Stimulated activated CD4-positive, alpha-beta T cell treated with anti-CD3 and anti-CD28 coated beads, Interleukin-1b, Interleukin-23, amount 100 ng/mL, for 48 hours (primary cell): ENCODE measurements around the gene SEMA3B.
A peak's percentile ranks its signal among the peaks of the same experiment; 100 is the strongest.
"Not testable (repeated sequence)": the region's sequence is repeated elsewhere in the genome, so short reads cannot be mapped to it uniquely, and the experiment has no call there.

ENCODE experiments used
- DNase-seq: peaks from one replicate; pipeline ENCODE4 v3.0.0-alpha.2; 2020

The SEMA3B gene

DNA sequence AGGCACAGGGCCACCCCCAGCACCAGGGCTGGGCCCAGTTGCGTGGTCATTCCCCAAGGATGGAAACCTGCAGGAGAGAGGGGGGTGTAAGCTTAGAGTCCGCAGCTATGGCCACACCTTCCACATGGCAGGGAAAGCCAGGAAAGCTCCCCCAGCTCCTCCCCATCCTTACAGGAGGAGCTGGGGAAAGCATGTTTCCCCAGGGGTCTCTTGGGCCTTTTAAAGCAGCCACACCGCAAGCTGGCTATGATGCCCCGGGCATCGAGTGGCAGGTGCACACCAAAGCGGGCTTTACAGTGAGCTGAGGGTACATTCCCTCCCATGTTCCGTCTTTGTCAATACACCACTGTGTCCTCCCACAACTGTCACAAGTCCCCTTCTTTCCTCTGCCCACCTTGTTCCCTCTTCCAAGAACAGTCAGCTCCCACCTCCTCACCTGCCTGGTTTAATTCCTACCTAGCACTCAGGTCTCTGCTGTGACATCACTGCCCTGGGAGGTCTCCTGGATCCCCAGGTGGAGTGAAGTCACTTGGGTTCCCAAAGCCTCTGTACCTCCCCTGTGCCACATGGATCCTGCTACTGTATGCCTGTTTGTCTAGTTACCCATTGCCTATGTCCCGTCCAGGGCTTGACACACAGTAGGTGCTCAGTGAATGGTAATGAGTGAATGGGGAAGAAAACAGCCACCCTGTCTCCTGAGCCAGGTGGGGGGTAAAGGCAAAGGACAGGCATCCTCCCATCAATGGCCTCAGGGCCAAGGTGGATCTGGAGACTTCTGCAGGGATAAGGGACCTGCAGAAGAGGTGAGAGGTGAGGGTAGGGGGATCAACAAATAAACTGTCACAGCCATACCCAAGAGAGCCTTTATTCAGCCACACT, 26.8 kb downstream of the SEMA3B start:
- DNase-seq, result no peak

DNA sequence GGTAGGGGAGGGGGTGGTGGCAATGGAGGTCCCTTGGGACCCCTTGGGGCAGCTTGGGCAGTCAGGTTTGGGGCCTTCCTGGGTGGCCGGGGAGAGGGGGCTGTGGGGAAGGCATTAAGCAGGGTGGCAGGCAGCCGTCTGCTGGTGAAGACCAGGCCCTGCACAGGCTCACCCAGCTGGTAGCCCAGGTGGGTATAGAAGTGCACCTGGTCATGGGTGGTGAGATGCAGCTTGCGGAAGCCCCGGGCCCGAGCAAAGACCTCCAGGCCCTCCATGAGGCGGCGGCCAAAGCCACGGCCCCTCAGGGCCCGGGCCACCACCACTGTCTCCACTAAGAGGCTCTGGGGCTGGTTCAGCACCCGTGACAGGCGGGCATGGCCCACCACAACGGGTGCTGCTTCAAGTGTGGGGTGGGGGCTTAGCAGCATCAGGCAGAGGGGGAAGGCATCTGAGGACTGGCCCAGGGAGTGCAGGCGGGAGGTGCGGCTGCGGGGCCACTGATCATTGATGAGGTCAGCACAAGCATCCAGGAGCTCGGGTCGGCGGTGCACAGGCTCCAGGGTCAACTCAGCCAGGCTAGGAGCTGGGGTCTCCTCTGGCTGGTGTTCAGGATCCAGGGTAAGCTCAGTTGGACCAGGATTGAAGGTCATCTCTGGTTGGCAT, 27.9 kb downstream of the SEMA3B start:
- DNase-seq, result no peak

DNA sequence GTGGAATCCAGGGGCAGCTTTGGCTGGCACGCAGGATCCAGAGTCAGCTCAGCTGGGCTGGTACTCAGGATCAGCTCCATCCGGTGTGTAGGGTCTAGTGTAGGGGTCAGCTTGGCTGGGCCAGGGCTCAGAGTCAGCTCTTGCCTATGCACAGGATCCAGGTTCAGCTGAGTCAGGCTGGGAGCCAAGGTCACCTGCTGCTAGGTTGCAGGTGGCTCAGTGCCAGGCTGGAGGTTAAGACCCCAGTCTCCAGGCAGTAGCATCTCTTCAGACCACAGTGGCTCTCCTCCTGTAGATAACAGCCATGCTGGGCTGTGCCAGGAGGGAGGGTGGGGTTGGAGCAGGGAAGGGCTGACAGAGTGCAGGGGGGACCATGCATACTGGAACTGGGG, 28.4 kb downstream of the SEMA3B start:
- no peak for DNase-seq

DNA sequence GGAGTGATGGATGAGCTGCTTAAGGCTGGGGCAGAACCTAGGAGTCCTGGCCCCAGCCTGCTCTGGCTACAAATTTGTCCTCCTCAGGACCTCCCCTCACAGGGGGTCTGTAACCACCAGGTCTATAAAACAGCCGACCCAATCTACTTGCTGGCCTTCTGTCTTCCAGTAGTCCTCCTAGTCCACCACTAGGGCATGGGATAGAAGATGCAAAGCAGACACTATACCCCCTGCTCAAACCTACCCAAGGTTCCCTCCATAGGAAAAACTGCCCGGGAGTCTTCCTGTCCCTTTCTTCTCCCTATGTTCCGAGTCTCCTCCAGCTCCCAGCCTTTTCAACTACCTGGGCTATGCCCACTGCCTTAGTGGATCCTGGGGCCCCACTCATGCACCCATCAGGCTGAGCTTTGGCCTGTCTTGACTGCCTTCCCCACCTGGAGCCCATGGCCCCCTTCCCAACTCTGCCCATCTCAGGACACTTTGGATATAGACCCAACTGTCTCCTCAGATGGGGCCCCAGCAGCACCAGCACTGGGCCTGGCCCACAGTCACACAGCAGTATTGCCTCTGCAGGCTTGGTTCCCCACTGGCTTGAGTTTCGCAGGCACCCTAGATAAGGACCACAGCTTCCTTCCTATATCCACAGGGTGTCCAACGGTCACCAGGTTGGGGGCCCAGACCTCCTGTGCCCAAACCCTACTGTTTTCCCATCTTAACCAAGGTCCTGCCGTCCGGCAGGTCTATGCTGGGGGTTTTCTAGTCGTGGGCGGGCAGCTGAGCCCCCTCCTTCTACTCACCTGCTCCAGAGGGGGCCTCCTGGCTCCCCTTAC, 29.2 kb downstream of the SEMA3B start:
- no peak for DNase-seq

DNA sequence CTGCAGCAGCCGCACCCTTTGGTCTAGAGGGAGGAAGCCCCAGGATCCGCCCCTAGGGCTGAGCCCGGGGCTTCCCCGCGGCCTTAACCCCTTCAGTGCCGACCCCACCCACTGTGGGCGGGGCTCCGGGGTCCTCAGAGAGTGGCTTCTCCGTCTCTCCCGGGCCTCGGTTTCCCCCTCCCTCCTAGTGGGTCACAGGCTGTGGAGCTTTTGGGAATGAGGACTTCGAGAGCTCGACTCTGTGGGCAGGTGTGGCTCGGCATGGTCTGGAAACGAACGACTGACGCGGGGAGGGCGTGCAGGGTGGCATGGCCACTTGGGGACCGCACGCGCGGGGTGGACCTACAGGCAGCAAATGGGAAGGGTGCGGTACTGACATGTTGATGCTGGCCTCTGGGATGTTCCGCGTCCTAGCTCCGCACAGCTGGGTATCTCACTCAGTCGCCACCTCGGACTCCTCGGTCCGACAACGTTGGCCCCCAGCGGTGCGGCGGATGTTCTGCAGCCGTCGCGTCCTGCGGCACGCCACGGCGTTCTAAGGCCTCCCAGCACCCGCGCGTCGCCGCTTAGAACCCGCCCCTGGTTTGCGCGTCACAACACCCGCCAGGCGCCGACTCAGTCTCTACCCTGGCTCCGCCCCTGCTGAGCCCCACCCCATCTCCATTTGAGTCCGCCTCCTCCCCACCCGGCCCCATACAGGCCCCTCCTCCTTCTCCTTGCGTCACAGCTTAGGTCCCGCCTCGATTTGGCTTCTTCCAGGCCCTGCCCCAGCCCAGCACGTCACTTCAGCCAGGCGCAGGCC, 30.1 kb downstream of the SEMA3B start, which contains the start of the genes HYAL3 and NAA80:
HYAL3 (minus strand) TSS at position 570 of the 802 bp plus-strand sequence. CDS start 3,803 bp downstream, outside the sequence.
NAA80 (minus strand) TSS at position 570 of the 802 bp plus-strand sequence. CDS start 1,942 bp downstream, outside the sequence.
- DNase-seq, result peak; percentile 100

DNA sequence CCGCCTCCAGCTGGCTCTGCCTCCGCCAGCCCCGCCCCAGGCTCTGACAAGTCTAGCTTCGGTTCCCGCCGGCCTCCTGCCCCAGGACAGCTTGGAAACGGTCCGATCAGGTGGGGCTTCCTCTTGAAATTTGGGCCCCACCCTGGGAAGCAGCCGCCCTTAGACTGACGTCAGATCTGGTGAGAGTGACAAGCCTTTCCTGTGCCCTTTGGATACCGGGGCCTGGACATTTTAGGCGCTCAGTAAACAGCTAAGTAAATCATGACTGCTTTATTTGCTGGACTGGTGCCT, 30.6 kb downstream of the SEMA3B start:
- no peak for DNase-seq

DNA sequence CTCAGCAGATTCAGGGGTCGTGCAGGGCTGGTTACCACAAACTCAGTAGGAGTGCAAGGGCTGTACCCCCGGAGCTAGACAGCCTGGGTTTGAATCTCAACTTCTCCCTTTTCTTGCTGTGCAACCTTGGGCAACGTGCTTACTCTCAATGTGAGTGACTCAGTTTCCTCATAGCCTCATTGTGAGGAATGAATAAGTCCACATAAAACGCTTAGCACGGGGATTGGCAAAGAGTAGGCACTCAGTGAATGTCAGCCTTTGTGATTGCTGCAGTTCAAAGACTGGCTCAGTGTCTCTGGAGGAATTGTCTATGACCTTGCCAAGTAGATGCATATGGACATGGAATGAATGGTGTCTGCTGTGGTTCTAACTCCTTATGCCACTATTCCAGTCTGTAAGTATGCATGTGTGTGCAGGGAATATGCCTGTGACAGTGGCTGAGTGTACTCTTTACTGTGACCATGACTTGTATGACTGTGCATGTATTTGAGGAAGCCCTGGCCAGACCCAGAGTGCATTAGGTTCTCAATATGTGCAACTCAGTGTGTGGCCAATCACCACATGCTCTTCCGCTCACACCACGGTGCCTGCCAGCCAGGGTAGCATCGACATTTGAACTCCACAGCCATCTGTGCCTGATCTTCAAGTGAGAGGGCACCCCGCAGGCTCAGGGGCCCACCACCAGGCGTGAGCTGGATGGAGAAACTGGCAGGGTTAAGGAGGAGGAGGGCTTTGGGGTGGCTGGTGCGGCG, 31.2 kb downstream of the SEMA3B start:
- DNase-seq, result no peak

DNA sequence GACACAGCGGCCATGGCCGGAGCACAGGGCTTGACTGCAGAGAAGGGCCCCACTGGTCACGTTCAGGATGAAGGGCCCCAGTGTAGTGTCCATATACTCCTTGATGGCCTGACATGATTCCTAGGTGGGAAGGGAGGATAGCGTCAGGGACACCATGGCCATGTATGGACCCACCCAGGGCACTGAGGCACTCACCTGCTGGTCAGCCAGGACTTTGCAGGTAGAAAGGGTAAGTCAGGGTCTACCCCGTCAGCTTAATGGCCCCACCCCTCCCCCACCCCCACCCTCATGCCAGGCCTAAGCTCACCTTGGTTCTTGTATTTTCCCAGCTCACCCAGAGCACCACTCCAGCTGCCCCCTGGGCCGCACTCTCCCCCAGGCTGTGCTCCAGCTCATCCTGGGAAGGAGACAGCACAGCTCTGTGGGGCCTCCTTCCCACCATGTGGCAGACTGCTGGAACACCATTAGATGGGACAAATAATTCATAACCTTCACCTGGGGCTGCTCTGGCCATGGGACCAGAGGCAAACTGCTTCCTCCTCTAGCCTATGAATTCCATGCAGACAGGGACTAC, 31.8 kb downstream of the SEMA3B start:
- DNase-seq, result no peak

DNA sequence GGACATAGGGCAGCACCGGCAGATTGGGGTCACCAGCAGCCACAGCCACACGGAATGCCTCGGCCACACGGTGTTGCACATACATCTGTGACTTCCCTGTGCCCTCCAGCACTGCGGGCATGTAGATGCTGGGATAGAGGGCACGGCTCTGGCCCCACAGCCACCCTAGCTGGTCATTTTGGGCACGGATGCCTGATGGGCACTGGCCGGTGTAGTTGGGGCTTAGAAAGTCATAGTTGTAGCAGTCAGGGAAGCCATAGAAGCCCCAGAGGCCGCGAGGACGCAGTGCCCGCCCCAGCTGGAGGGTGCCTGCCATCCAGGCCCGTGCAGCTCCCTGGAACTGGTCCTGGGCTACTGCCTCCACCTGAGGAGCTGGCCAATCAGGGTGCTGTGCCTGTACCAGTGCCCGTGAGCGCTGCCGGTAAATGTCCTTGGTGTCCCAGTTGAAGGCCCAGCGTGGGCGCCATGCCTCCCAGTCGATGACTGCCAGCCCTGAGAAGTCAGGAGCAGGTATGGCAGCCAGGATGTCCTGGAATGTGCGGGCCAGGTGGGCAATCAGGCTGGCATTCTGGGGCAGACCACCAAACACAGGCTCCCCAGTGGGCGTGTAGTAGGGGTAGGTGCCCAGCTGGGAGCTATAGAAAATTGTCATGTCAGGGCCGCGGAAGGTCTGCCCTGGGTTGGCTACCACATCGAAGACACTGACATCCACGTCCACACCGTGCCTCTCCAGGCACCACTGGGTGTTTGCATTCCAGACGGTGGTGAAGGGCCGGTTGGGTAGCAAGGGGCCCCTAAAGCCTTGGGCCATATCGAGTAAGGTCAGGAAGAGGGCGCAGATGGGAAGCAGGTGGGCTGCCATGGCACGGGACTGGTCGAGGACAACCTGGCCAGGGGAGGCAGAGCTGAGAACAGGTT, 33.4 kb downstream of the SEMA3B start:
- no peak for DNase-seq

DNA sequence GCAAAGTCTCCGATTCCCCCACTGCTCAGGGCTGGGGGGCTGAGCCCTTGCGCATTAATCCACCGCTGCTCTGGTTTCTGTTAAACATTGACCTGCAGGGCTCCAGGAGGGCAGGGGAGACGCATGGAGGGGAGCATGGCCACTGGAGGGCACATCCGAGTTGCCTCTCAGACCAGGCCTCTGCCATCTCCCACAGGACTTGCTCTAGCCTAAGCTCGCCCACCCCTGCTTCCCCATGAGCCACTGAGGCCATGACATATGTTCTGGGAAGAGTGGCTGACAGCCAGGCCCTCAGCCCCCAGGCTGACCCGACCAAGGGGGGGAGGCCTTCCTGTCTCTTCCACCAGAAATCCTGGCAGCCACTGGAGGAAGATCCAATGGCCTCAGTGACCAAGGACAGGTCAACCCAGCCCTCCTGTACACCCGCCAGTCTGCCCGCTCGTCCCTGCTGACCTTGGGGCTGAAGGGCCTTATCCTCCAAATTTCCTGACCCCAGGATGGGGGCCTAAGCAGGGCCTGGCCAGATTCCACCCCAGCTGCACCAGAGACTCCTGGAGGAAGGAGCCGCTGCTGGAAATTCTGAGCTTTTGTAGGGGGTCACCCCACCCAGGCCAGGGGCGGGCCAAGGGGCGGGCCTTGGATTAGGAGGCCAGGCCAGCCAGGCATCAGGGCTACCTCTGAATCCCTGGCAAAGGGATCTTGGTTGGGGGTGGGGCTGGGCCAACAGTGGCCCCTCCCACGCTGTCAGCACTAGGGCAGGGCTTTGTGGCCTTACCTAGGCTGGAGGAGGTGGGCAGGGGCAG, 34.3 kb downstream of the SEMA3B start, which contains the start of gene HYAL1:
HYAL1 (minus strand) TSS at position 562 of the 803 bp plus-strand sequence. CDS start 618 bp downstream, outside the sequence.
- DNase-seq, result no peak

DNA sequence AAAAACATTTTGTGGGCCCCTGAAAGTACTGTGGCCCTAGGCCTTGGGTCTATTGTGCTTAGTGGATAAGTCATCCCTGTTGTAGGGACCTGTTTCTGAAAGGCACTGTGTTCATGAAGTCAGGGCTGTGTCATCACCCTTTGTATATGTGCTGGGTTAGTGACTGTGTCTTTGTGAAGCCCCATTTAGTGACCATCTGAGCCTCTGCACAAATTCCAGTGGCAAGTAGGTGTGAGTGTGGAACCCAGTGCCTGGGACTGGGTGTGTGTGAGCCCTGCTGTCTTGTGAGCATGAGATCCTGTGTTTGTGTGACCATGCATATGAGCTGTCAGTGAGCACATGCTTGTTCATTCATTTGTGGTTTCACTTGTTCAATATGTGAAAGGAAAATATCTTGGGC, 35.7 kb downstream of the SEMA3B start:
- DNase-seq, result peak; percentile 43

DNA sequence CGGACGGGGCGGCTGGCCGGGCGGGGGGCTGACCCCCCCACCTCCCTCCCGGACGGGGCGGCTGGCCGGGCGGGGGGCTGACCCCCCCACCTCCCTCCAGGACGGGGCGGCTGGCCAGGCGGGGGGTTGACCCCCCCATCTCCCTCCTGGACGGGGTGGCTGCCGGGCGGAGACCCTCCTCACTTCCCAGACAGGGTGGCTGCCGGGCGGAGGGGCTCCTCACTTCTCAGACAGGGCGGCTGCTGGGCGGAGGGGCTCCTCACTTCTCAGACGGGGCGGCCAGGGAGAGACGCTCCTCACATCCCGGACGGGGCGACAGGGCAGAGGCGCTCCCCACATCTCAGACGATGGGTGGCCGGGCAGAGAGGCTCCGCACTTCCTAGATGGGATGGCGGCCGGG, 43.1 kb downstream of the SEMA3B start:
- not testable (repeated sequence) for DNase-seq

DNA sequence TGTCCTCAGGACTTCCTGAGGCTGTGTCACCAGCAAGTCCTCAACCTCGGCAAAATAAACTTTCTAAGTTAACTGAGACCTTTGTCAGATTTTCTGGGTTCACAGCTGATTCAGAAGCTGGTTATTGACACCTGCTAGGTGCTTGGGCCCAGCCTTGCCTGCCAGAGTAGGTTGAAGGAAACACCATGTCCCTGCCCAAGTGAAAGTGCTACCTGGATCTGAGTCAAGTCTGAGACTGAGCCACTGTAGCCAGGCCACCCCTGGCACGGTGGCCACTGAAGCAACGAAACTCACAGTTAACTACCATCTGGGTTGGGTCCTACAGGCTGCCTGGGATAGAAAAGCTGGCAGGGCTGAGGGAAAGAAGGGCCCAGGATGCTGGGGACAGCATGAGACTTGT, 45.4 kb downstream of the SEMA3B start:
- DNase-seq, result no peak

DNA sequence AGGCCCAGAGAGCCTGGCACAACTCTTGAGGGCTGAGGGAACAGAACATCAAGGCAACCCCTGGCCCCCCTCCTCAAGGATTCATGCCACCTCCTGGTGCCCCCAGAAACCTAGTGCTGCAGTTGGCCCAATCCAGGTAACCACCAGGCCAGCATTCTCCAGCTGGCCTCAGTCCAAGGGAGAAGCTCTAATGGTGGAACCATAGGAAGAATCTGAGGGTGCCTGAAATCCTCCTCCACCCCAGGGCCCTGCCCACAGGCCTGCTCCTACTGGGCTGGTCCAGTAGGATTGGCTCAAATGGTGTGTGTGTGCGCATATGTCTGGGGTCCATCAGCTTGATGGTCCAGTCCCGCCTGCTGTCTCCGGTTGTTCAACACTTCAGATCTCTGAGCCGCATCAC, 45.9 kb downstream of the SEMA3B start:
- DNase-seq, result no peak

DNA sequence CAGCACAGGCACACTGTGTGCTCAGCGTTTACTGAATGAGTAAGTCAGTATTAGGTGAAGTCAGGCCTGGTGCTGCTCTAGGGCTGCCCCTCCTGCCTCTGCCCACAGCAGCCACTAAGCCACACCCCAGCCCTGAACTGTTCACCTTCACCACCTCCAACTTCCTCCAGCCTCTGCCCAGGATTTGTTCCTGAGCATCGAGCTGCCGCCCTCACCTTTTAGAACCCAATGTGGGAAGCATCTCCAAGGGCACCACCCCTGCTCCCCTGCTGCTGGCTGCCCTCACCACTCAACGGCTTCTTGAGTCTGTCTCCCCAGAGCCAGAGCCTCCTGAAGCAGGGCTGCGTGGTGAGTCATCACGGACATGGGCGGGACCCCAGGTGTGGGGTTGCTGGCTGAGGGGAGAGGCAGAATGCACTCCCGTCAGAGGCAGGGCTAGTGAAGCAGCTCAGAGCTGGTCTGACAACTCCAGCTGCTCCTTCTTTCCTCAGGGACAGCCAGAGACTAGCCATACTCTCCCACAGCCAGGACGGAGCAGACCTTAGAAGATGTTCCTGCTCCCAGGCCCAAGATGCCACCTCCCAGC, 47.8 kb downstream of the SEMA3B start:
- peak; percentile 46 for DNase-seq

DNA sequence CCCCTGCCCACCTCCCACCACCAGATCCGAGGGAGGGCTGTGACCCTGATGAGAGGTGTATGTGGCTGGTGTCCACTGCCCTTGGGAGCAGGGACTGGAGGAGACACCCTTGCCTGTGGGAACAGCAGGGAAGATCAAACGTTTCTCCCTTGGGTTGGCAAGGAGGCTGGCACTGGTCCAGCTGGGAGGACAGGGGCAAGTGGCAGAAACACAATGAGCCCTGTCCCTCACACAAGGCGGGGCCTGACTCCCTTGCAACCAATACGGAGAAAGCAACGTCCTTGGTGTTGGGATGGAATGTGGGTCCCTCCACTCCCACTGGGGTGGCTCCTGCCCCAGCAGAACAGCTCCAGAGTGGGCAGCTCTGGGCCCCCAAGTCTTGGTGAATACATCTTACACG, 48.4 kb downstream of the SEMA3B start:
- no peak for DNase-seq

DNA sequence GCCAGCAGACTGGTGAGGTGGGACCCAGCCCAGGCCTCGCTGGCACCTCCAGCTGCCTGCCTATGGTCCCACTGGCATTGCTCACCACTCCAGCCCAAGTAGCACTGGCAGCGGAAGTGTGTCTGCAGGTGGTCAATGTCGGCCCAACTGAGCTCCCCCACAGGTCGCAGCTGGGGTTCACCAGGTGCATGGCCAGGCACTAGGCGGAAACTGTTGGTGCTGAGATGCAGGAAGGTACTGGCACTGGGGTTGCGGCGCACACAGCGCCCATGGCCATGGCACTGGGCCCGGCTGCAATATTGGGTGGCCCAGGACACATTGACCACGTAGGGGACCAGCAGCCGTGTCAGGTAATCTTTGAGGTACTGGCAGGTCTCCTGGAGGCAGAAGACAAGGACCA, 49.2 kb downstream of the SEMA3B start:
- DNase-seq, result no peak

DNA sequence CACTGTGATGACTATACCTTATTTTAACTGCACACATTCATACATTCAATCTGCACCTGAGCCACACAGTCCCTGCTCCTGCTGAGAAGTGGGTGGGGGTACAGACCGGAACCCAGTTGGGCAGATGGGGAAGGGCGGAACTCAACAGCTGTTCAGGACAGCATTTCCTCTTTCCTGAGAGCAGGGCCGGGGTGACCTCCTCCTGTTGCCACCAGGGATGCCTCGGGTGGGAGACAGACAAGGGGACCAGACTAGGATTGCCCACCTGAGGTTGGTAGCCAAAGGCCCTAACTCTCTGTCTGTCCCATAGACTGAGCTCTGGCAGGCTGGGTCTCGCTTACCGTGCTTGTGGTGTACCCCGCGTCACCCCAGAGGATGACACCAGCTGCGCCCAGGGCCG, 49.7 kb downstream of the SEMA3B start:
- DNase-seq, result no peak
